Testis (tissue), 2 donors: ENCODE measurements around the gene CHD5.
A peak's percentile ranks its signal among the peaks of the same experiment; 100 is the strongest.

Experiments used
- CTCF ChIP-seq, 3 experiments: fragments of 450-650 bp in 2 of 3; fragments of 200-600 bp in 1 of 3; sonication (generic) in 1 of 3; IDR thresholded peaks; one replicate each; pipeline ENCODE4 v1.5.1; 2016 to 2019; ENCODE audit warnings: antibody characterized with exemption in 3 of 3, mild to moderate bottlenecking in 2 of 3, moderate library complexity in 1 of 3
- POLR2A ChIP-seq: fragments of 450-650 bp; IDR thresholded peaks from one replicate; pipeline ENCODE4 v1.6.1; 2017; ENCODE audit warnings: antibody characterized with exemption, mild to moderate bottlenecking, moderate library complexity

DNA sequence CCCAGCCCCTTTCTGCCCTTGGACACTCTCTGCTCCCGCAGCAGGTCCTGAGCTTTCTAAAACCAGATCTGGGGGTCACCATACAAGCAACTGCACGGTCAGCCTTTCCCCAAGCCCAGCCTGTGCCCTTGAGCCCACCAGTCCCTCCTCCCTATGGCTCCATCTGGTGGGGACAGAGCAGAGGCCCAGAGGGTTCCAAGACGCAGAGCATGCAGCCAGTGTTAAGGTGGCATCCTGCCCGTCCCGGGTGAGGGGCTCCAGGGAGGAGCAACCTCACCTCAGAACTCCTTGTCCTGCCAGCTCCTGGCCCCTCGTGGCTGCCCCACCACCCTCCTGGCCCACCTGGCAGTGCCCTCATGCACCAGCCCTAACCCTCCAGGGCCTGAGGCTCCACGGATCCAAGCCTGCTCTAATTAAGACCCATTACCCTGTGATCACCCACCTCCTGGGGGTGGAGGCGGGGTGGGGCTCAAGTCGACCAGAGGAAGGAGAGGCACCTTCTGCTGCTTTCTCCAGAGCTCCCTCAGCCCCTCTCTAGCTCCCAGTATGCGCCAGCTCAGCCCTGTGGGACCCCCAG lies 8.5 kb downstream of the CHD5 start:
- TF ChIP-seq CTCF (IDR thresholded peaks at IDR 0.05), result peak in 1 of 3 experiments; percentile 10
- TF ChIP-seq POLR2A, result no peak
